Cardiac fibroblast (primary cell): ENCODE results near the gene SEL1L3.
A peak's percentile ranks its signal among the peaks of the same experiment; 100 is the strongest.

ENCODE experiments used
- DNase-seq, 2 donors: peaks; one replicate each; pipeline versions ENCODE4 v3.0.0 to v3.0.0-alpha.2; 2010; ENCODE audit warnings: low read depth in 2 of 2
- H3K4me3 ChIP-seq, 2 donors: replicated peaks in 1 of 2; 1 replicate in 1 of 2; 2 replicates in 1 of 2; pipeline ENCODE4 v1.5.1; 2011; ENCODE audit warnings: low read depth in 2 of 2, low read length in 2 of 2, mild to moderate bottlenecking in 2 of 2, moderate library complexity in 1 of 2
- TF ChIP-seq, protein P1 (sequence below): IDR thresholded peaks from one replicate; pipeline ENCODE4 v1.5.1; 2011; ENCODE audit warnings: low read depth, mild to moderate bottlenecking, low read length, inconsistent platforms

Gene SEL1L3

GRCh38 chr4:25856756-25857155 lies 6.0 kb downstream of the SEL1L3 start:
- peak; percentile 63 to 78 for DNase-seq
- TF ChIP-seq, protein P1, sequence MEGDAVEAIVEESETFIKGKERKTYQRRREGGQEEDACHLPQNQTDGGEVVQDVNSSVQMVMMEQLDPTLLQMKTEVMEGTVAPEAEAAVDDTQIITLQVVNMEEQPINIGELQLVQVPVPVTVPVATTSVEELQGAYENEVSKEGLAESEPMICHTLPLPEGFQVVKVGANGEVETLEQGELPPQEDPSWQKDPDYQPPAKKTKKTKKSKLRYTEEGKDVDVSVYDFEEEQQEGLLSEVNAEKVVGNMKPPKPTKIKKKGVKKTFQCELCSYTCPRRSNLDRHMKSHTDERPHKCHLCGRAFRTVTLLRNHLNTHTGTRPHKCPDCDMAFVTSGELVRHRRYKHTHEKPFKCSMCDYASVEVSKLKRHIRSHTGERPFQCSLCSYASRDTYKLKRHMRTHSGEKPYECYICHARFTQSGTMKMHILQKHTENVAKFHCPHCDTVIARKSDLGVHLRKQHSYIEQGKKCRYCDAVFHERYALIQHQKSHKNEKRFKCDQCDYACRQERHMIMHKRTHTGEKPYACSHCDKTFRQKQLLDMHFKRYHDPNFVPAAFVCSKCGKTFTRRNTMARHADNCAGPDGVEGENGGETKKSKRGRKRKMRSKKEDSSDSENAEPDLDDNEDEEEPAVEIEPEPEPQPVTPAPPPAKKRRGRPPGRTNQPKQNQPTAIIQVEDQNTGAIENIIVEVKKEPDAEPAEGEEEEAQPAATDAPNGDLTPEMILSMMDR, result no peak

DNA sequence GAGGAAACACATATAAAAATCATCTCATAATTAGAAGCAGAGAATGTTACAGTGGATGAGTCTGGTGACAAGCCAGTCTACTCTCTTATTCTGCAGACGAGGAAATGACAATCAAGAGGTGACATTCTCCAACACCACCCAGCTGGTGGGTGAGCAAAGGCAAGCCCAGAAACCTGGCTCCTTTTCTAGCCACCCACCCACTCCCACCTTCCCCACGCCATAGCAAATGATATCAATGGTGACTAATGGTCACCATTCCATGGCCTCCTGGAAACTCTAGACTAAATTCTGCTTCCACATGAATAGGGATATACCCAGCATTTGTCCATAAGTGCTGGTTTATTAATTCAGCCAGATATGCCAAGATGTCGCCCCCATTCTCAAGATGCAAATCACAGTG lies 10.7 kb downstream of the SEL1L3 start:
- H3K4me3 ChIP-seq, result no peak overlapping the region
- TF ChIP-seq, protein P1, result no peak
- no peak for DNase-seq

More at GRCh38 chr4:25856756-25857155, 6.0 kb downstream of the SEL1L3 start:
- no peak overlapping the region for H3K4me3 ChIP-seq

DNA sequence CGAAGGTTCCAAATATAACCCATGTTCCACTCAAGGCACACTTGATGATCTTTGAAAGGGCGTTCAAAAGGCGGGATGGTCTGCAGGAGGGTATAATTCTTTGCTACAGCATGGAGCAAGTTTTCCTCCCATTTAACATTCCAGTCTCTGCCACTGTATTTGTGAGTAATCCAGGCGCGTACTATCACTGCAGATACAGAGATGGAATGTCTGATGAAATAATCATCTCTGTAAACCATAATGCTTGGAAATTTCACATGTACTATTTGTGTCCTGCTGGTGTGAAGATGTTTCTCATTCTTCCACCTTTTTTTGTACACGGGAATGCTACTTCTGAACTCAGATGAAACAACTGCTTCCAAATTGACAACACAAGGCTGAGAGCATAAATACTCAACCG lies 15.5 kb downstream of the SEL1L3 start:
- peak in 1 of 2 donors; percentile 20 for DNase-seq
- TF ChIP-seq, protein P1, result no peak
- H3K4me3 ChIP-seq, result no peak overlapping the region

GRCh38 chr4:25845841-25846653 lies 16.7 kb downstream of the SEL1L3 start:
- no peak for DNase-seq
- H3K4me3 ChIP-seq, result no peak overlapping the region
- TF ChIP-seq, protein P1, result no peak

DNA sequence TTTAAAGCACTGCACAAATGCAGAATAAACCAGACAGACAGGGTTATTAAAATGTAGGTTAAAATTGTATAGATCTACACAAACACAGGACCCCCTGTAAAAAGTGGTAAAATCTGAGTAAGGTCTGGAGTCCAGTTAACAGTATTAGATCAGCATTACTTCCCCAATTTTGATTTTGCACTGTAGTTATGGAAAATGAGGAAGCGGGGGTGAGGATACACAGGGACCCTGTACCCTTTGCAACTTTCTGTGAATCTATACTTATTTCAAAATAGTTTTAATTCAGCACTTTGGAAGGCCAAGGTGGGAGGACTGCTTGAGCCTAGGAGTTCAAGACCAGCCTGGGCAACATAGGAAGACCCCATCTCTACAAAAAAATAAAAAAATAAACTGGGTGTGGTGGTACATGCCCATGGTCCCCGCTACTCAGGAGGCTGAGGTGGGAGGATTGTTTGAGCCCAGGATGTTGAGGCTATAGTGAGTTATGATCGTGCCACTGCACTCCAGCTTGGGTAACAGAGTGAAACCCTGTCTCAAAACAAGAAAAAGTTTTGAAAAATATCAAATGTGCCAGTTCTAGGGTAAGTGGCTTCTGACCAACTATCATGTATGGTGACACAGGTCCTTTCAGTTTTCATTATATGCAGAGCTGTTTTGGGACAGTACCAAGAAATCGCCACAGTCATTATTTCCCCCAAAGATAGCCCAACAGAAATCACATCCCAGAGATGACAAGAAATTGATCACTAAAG lies 17.7 kb downstream of the SEL1L3 start:
- TF ChIP-seq, protein P1, result no peak
- DNase-seq, result no peak
- H3K4me3 ChIP-seq, result no peak overlapping the region

GRCh38 chr4:25843340-25844097 lies 19.3 kb downstream of the SEL1L3 start:
- peak in 1 of 2 donors; percentile 24 for DNase-seq
- H3K4me3 ChIP-seq, result no peak overlapping the region
- TF ChIP-seq, protein P1, result no peak
